Esophagus muscularis mucosa (tissue), 4 donors: ENCODE measurements around the gene PTPN11. TPM values are rescaled to one million over a fixed set of nuclear protein-coding genes. Genes with fewer than 3 reads are reported as not detected.

Experiments used
- DNase-seq: peaks from one replicate; pipeline ENCODE4 v3.0.0-alpha.2; 2017; ENCODE audit errors: extremely low spot score
- H3K27ac ChIP-seq, 4 donors: fragments of 200-600 bp; sonication (generic); replicated peaks in 1 of 4; 1 replicate in 3 of 4; 2 replicates in 1 of 4; pipeline ENCODE4 v1.5.1; 2016 to 2019; ENCODE audit warnings: mild to moderate bottlenecking in 1 of 4
- H3K27me3 ChIP-seq, 4 donors: fragments of 200-600 bp; sonication (generic); one replicate each; pipeline versions ENCODE4 v1.5.1 to v1.6.0; 2016 to 2019
- H3K36me3 ChIP-seq, 4 donors: fragments of 200-600 bp; sonication (generic); one replicate each; pipeline ENCODE4 v1.5.1; 2016 to 2019
- H3K4me1 ChIP-seq, 4 donors: fragments of 200-600 bp; sonication (generic); one replicate each; pipeline ENCODE4 v1.5.1; 2016 to 2019
- H3K4me3 ChIP-seq, 4 donors: fragments of 200-600 bp; sonication (generic); 1 replicate in 2 of 4; 2 replicates in 2 of 4; pipeline ENCODE4 v1.5.1; 2016 to 2019; ENCODE audit warnings: mild to moderate bottlenecking in 4 of 4, moderate library complexity in 1 of 4
- H3K9me3 ChIP-seq, 4 donors: fragments of 200-600 bp; sonication (generic); 1 replicate in 3 of 4; 2 replicates in 1 of 4; pipeline ENCODE4 v1.5.1; 2016 to 2019
- CTCF ChIP-seq, 3 experiments: fragments of 200-600 bp in 2 of 3; fragments of 450-650 bp in 1 of 3; sonication (generic) in 2 of 3; IDR thresholded peaks; one replicate each; pipeline ENCODE4 v1.5.1; 2017 to 2019; ENCODE audit warnings: antibody characterized with exemption in 3 of 3, mild to moderate bottlenecking in 2 of 3, moderate library complexity in 1 of 3
- EP300 ChIP-seq: sonication (generic); formaldehyde crosslinking; IDR thresholded peaks from one replicate; pipeline ENCODE4 v1.6.1; 2017; ENCODE audit warnings: antibody characterized with exemption
- POLR2A ChIP-seq: fragments of 450-650 bp; IDR thresholded peaks from one replicate; pipeline ENCODE4 v1.6.1; 2017; ENCODE audit warnings: antibody characterized with exemption, moderate library complexity, mild to moderate bottlenecking, low read depth
- POLR2AphosphoS5 ChIP-seq, 2 donors: sonication (generic); formaldehyde crosslinking; IDR thresholded peaks; one replicate each; pipeline ENCODE4 v1.6.1; 2017; ENCODE audit warnings: antibody characterized with exemption in 2 of 2
- WGBS: methylation state at CpG from one replicate; pipeline ENCODE4 v1.1.5; 2018; 5-methylcytosine and 5-hydroxymethylcytosine counted together
- intact Hi-C: fragments of 100-400 bp; cut with DNase I; formaldehyde crosslinking; loops from one replicate; pipeline ENCODE4 v1.15.1; 2023
- total RNA-seq, 4 donors: library from RNA; depleted of rRNA; stranded (reverse); fragments of >200 nt; gene quantifications; one replicate each; pipeline versions ENCODE4 v1.1.0 to v1.2.1, GENCODE V29; 2016

Gene PTPN11
- total RNA-seq, 4 donors from 2014 or later = 132 to 142 (median 139) TPM

- TF ChIP-seq EP300 (no peak), CTCF (IDR thresholded peaks at IDR 0.05) (no peak), POLR2A (no peak), POLR2AphosphoS5 (IDR thresholded peaks at IDR 0.05) (no peak)
- Histone ChIP-seq H3K4me3 (no peak overlapping the region), H3K27ac (no peak overlapping the region), H3K36me3 (peaks cover 33 to 85% (median 67%) of the 10 kb centered on the region in 4 donors), H3K4me1 (no peaks in the 10 kb centered on the region), H3K9me3 (no peaks in the 10 kb centered on the region), H3K27me3 (no peaks in the 10 kb centered on the region)
- no peak for DNase-seq
- intact Hi-C loops = no loop called here
- WGBS = 94% methylated on average over 4 of the region's 4 CpGs
Measured at GRCh38 chr12:112458330-112458729, 39.6 kb downstream of the PTPN11 start.

GRCh38 chr12:112458751-112459150 is 40.0 kb downstream of the PTPN11 start:
- no peaks in the 10 kb centered on the region for H3K4me1 ChIP-seq
- H3K4me3 ChIP-seq = no peak overlapping the region
- H3K27ac ChIP-seq = no peak overlapping the region
- H3K27me3 ChIP-seq = no peaks in the 10 kb centered on the region
- TF ChIP-seq CTCF (IDR thresholded peaks at IDR 0.05) = no peak
- TF ChIP-seq POLR2A = no peak
- no peak for TF ChIP-seq EP300
- WGBS = 91% methylated on average over 5 of the region's 5 CpGs
- peaks cover 33 to 80% (median 63%) of the 10 kb centered on the region in 4 donors for H3K36me3 ChIP-seq
- DNase-seq = no peak
- H3K9me3 ChIP-seq = no peaks in the 10 kb centered on the region
- intact Hi-C loops = no loop called here

- H3K4me1 ChIP-seq = no peaks in the 10 kb centered on the region
- no peak for DNase-seq
- no peak overlapping the region for H3K4me3 ChIP-seq
- TF ChIP-seq POLR2AphosphoS5 (IDR thresholded peaks at IDR 0.05) (no peak), POLR2A (no peak), CTCF (IDR thresholded peaks at IDR 0.05) (no peak), EP300 (no peak)
- intact Hi-C loops = no loop called here
- H3K36me3 ChIP-seq = peaks cover 0 to 51% (median 19%) of the 10 kb centered on the region in 4 donors
- no peaks in the 10 kb centered on the region for H3K27me3 ChIP-seq
- H3K27ac ChIP-seq = no peak overlapping the region
- 75% methylated on average over 2 of the region's 2 CpGs for WGBS
- no peaks in the 10 kb centered on the region for H3K9me3 ChIP-seq
Measured at GRCh38 chr12:112463478-112463877, 44.7 kb downstream of the PTPN11 start.

GRCh38 chr12:112464605-112465004 is 45.9 kb downstream of the PTPN11 start:
- Histone ChIP-seq H3K9me3 (no peaks in the 10 kb centered on the region), H3K36me3 (peaks cover 0 to 46% (median 14%) of the 10 kb centered on the region in 4 donors), H3K27ac (no peak overlapping the region), H3K4me3 (no peak overlapping the region), H3K4me1 (no peaks in the 10 kb centered on the region), H3K27me3 (no peaks in the 10 kb centered on the region)
- intact Hi-C loops = no loop called here
- no peak for DNase-seq
- TF ChIP-seq POLR2AphosphoS5 (IDR thresholded peaks at IDR 0.05) (no peak), EP300 (no peak), CTCF (IDR thresholded peaks at IDR 0.05) (no peak), POLR2A (no peak)

- TF ChIP-seq CTCF (IDR thresholded peaks at IDR 0.05) (no peak), POLR2A (no peak), POLR2AphosphoS5 (IDR thresholded peaks at IDR 0.05) (no peak), EP300 (no peak)
- Histone ChIP-seq H3K4me3 (no peak overlapping the region), H3K27me3 (no peaks in the 10 kb centered on the region), H3K9me3 (no peaks in the 10 kb centered on the region), H3K27ac (no peak overlapping the region), H3K4me1 (no peaks in the 10 kb centered on the region), H3K36me3 (peaks cover 0 to 36% (median 11%) of the 10 kb centered on the region in 4 donors)
- DNase-seq = no peak
- intact Hi-C loops = no loop called here
Measured at GRCh38 chr12:112466011-112466422, 47.3 kb downstream of the PTPN11 start.
